Activated CD4-positive, alpha-beta T cell treated with anti-CD3 and anti-CD28 coated beads for 48 hours (primary cell): ENCODE results near the gene GABRB2.
"Not testable (repeated sequence)": the region's sequence is repeated elsewhere in the genome, so short reads cannot be mapped to it uniquely, and the experiment has no call there.

Source experiments
- DNase-seq: peaks from one replicate; pipeline ENCODE4 v3.0.0-alpha.2; 2020

Gene GABRB2

GRCh38 chr5:161287436-161287835, 259.1 kb downstream of the GABRB2 start:
- no peak for DNase-seq

DNA sequence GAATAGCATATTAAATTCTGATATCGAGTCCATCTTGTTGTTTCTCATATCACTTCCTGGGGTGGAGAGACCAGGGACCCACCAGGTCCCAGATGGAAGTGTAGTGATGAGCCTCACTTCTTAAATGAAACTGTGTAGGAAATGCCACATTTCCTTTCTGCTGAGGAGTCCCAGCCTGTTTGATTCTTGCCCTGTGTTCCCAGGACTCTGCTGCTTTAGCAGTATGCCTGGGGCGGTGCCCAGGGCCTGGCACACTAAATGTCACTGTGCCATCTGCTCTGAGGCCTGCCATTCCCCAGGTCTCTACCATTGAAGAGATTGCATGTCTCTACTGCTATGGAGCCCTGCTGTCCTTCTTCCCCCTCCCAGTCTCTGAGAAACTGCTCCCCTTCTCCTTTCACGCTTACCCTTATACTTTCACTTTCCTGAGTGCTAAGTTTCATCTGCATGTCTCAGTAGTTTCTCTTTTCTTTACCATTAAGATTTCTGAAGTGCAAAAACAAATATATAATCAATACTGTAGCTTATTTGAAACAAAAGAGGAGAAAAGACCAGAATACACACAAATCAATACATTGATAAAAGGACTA, 260.4 kb downstream of the GABRB2 start:
- DNase-seq: no peak

DNA sequence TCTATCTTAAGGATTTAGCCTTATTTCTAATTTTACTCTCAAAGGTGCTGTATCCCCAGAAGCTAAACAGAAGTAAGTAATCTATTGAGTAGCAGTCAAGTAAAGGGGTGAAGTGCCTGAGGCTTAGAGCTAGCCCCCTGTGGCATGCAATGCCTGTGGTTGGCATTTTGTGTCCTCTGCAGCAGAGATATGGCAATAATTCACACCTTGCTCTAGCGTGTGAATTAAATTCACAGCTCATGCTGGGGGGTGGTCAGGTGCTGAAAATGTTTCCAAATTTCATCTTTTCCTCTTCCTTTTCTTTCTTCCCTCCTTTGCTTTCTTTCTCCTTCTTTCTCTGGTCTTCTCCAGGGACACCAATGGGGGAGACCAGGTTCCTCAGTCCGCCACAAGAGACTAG, 262.1 kb downstream of the GABRB2 start:
- DNase-seq: no peak

DNA sequence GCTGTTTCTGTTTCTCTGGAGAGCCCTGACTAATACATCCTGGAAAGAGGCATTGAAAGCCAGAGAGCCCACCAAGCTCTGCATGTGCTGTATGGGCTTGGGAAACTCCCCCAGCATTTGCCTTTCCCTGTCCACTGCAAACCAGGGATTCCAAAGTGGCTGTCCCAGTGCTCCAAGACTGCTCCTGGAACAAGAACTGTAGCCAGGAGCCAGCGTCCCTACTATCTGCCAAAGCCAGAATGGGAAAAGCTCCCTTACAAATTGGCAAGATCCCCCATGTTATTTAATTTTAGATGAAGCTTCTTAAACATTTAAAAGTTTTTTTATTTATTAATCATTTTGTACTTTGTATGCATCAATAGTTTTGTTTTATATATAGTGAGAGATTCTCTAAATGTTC, 263.2 kb downstream of the GABRB2 start:
- DNase-seq: no peak

- no peak for DNase-seq
Measured at GRCh38 chr5:161278739-161279660, 267.5 kb downstream of the GABRB2 start.

DNA sequence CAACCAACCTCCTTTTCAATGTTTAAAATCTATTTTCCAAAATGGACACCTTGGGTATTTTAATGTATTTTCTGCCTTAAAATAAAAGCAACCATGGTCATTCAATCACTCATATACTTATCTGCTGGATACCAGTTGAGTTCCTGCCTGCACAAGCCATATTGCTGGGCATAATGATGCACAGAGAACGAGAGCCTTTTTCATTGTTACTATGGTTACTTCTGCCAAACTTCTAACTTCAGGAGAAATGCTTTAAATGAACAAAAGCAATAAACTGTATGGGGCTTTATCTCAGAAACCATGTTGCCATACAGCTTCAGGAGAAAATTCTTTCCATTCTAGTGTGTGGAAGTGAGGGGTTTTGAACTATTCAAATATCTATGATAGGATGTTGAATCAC, 269.5 kb downstream of the GABRB2 start:
- no peak for DNase-seq

DNA sequence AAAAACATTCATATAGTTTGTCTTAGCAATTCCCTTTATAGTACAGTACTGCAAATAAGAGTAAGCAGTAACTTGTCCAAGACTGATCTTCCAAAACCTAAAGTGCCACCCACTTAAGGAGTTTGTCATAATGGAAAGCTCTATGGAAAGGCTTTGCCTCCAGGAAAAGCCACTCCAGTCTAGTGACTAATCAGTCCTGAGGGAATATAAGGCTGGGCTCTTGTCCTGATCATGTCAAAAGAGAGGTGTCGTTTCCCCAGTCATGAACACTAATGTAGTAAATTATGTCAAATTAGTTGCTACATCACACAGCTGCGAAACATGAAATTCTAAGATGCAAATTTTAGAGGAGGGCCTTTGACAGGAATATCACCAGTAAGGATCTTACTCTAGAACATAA, 271.6 kb downstream of the GABRB2 start:
- DNase-seq: no peak

GRCh38 chr5:161273410-161273809, 273.1 kb downstream of the GABRB2 start:
- no peak for DNase-seq

- DNase-seq: no peak
Measured at GRCh38 chr5:161271816-161272215, 274.7 kb downstream of the GABRB2 start.

DNA sequence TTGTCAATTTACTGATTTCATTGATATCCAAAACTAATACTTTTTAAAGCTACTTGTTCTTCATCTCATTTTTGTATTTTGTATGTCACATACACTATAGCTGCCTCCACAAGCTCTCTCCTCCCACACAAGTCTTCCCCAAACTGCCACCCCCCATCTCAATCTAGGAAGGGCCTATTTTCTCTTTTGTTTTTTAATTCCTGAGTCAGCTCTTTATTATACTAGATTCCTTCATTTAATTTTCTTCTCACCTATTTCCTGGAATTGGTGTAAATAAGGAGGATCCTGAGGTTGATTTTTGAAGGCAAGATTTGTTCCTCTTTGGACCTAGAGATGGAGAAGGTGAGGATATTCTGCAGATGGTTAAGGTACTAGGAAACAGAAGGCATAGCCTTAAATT, 277.4 kb downstream of the GABRB2 start:
- no peak for DNase-seq

GRCh38 chr5:161266954-161267353, 279.6 kb downstream of the GABRB2 start:
- DNase-seq: no peak

- DNase-seq: no peak
Measured at GRCh38 chr5:161265006-161265405, 281.5 kb downstream of the GABRB2 start.

GRCh38 chr5:161263191-161263590, 283.3 kb downstream of the GABRB2 start:
- DNase-seq: no peak

GRCh38 chr5:161261668-161262323, 284.7 kb downstream of the GABRB2 start:
- no peak for DNase-seq

- DNase-seq: no peak
Measured at GRCh38 chr5:161258438-161258837, 288.1 kb downstream of the GABRB2 start.

DNA sequence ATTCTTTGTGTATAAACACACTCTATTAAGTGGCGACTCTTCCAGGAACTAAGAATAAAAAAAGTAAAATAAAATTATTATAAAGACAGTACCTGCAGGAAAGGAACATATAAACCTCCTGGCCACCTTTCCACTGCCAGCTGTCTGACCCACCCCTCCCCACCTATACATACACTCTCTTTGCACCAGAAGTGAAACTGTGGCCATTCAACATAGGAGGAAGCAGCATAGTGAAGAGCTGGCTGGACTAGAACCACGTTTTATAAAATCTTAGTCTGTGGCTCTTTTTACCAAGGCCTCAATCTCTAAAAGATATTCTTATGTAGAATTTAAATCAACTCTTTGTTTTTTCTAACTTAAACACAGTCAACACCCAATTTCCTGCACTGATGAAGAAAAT, 289.6 kb downstream of the GABRB2 start:
- no peak for DNase-seq

DNA sequence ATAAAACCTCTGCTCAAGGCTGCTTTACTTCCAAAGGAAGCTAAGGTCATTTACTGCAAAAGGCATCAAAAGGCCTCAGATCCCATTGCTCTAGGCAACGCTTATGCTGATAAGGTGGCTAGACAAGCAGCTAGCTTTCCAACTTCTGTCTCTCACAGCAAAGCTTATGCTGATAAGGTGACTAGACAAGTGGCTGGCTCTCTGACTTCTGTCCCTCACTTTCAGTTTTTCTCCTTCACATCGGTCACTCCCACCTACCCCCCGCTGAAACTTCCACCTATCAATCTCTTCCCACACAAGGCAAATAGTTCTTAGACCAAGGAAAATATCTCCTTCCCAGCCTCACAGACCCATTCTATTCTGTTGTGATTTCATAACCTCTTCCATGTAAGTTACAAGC, 293.6 kb downstream of the GABRB2 start:
- not testable (repeated sequence) for DNase-seq

DNA sequence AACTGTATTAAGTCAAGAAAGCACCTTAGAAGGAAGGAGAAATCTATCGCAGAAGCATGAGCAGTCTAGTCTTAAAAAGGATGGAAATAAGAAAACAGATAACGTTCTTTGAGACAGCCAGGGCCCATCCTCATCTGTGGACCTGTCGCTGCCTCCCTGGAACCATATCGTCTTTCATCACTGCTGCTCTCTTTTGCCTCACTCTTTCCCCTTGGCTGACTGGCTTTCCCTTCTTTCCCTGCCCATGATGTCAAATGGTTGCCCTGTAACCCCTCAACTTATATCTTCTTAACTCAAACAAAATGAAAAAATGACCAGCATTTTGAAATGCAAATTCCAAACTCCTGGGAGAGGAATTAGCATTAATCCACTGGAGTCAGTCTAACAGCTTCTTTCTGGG, 299.8 kb downstream of the GABRB2 start:
- no peak for DNase-seq

GRCh38 chr5:161245846-161246245, 300.7 kb downstream of the GABRB2 start:
- DNase-seq: not testable (repeated sequence)
